Activated CD8-positive, alpha-beta memory T cell treated with anti-CD3 and anti-CD28 coated beads for 36 hours (primary cell): ENCODE results near the gene UBQLNL. TPM values are rescaled to one million over a fixed set of nuclear protein-coding genes. Genes with fewer than 3 reads are reported as not detected.

ENCODE experiments used
- CTCF ChIA-PET: fragments of 350-600 bp; sonication (Branson Sonifier 250); formaldehyde crosslinking; loops from one replicate; lab custom pipeline; 2021; ENCODE audit warnings: antibody characterized with exemption; lab: Charles Lee
- POLR2A ChIA-PET: fragments of 350-600 bp; sonication (Branson Sonifier 250); formaldehyde crosslinking; loops from one replicate; lab custom pipeline; 2021; ENCODE audit warnings: antibody characterized with exemption; lab: Charles Lee
- total RNA-seq, 2 experiments: library from RNA; stranded (reverse); gene quantifications; one replicate each; pipeline ENCODE4 v1.2.3, GENCODE V29; 2021

UBQLNL gene
- total RNA-seq, 2 experiments from 2014 or later = 0.10 TPM; not detected in 1

GRCh38 chr11:5508605-5509004 is 7.9 kb downstream of the UBQLNL start:
- POLR2A ChIA-PET = no interaction called here
- CTCF ChIA-PET = no interaction called here

- CTCF ChIA-PET = no interaction called here
- POLR2A ChIA-PET = no interaction called here
Observed at GRCh38 chr11:5507933-5508305, 8.6 kb downstream of the UBQLNL start.

- ChIA-PET POLR2A (no interaction called here), CTCF (no interaction called here)
Observed at GRCh38 chr11:5507177-5507932, 9.1 kb downstream of the UBQLNL start.

- CTCF ChIA-PET = no interaction called here
- POLR2A ChIA-PET = no interaction called here
Observed at GRCh38 chr11:5505363-5506048, 11.0 kb downstream of the UBQLNL start.

- POLR2A ChIA-PET = no interaction called here
- CTCF ChIA-PET = no interaction called here
Observed at GRCh38 chr11:5504403-5504921, 12.0 kb downstream of the UBQLNL start.

GRCh38 chr11:5500393-5500801 is 16.1 kb downstream of the UBQLNL start:
- POLR2A ChIA-PET = no interaction called here
- CTCF ChIA-PET = no interaction called here

GRCh38 chr11:5499671-5500070 is 16.8 kb downstream of the UBQLNL start:
- ChIA-PET POLR2A (no interaction called here), CTCF (no interaction called here)

- ChIA-PET POLR2A (no interaction called here), CTCF (no interaction called here)
Observed at GRCh38 chr11:5489576-5490357, 26.7 kb downstream of the UBQLNL start.

- ChIA-PET POLR2A (no interaction called here), CTCF (no interaction called here)
Observed at GRCh38 chr11:5488798-5489399, 27.6 kb downstream of the UBQLNL start.

- ChIA-PET CTCF (no interaction called here), POLR2A (no interaction called here)
Observed at GRCh38 chr11:5488385-5488784, 28.1 kb downstream of the UBQLNL start, which contains the start of gene OR52D1. Gene OR52D1 (plus strand): TSS chr11:5488685. CDS start chr11:5488707, 22 bp downstream.

- ChIA-PET POLR2A (no interaction called here), CTCF (no interaction called here)
Observed at GRCh38 chr11:5486421-5486820, 30.1 kb downstream of the UBQLNL start.

GRCh38 chr11:5486003-5486402 is 30.5 kb downstream of the UBQLNL start:
- ChIA-PET POLR2A (no interaction called here), CTCF (no interaction called here)

- POLR2A ChIA-PET = no interaction called here
- CTCF ChIA-PET = interaction anchor here (1.4 kb wide), 1 partner anchor 333 kb away, joined by 4 read pairs; no protein-coding TSS in a partner anchor
Observed at GRCh38 chr11:5476186-5476819, 40.2 kb downstream of the UBQLNL start.

- POLR2A ChIA-PET = no interaction called here
- CTCF ChIA-PET = no interaction called here
Observed at GRCh38 chr11:5473921-5474320, 42.6 kb downstream of the UBQLNL start.

GRCh38 chr11:5467527-5467926 is 49.0 kb downstream of the UBQLNL start:
- ChIA-PET CTCF (no interaction called here), POLR2A (no interaction called here)
